Measurements from ENCODE around the gene DRD4. TPM values are rescaled to one million over a fixed set of nuclear protein-coding genes. Genes with fewer than 3 reads are reported as not detected.

The DRD4 gene
- total and polyA plus RNA-seq, 2 donors (not counting 1 experiment from before 2014, with no cell fraction given), result not detected

GRCh38 chr11:626475-627307 lies 10.4 kb upstream of the DRD4 start, which contains the start of gene SCT:
Gene SCT (minus strand): TSS chr11:627181. CDS start chr11:627143, 38 bp downstream.
- ChIA-PET POLR2A (interaction anchor here (0.5 kb wide), 1 partner anchor 13 kb away, joined by 3 read pairs; no protein-coding TSS in a partner anchor), CTCF (interaction anchor here (0.8 kb wide), 1 partner anchor 71 kb away, joined by 5 read pairs; no protein-coding TSS in a partner anchor)
- no peak within 1 kb of the TSS for H3K4me3 ChIP-seq (ENCODE audit: control extremely low read depth in 1 of 5, extremely low read depth in 1 of 5, insufficient read depth in 1 of 5, low read depth in 2 of 5, low read length in 4 of 5)
- no peak within 1 kb of the TSS for H3K9ac ChIP-seq (ENCODE audit: low read length)
- peaks cover 0 to 8% (median 0%) of the 10 kb centered on the region in 3 donors for H3K9me3 ChIP-seq (ENCODE audit: control extremely low read depth in 1 of 3, control insufficient read depth in 2 of 3, insufficient read depth in 1 of 3, low read length in 2 of 3)
- H3K27ac ChIP-seq (ENCODE audit: low read length in 2 of 2), result no peak within 1 kb of the TSS
- DNase-seq, result peak; percentile 38
- Mint-ChIP-seq H3K4me1 (peaks cover 21% of the 10 kb centered on the region), H3K27ac (no peak within 1 kb of the TSS), H3K9me3 (ENCODE audit: insufficient read depth) (no peaks in the 10 kb centered on the region), H3K27me3 (peaks cover 26% of the 10 kb centered on the region), H3K4me3 (no peak within 1 kb of the TSS)
- intact Hi-C loops (cut with micrococcal nuclease), result no loop called here
- H4K20me1 ChIP-seq (ENCODE audit: control insufficient read depth, insufficient read depth, low read length, poor library complexity, severe bottlenecking), result no peaks in the 10 kb centered on the region
- H3K36me3 ChIP-seq (replicated peaks in 1 of 2; ENCODE audit: control extremely low read depth in 1 of 2, control insufficient read depth in 1 of 2, extremely low read depth in 1 of 2, insufficient read depth in 2 of 2, low read length in 1 of 2), result no peaks in the 10 kb centered on the region
- H3K27me3 ChIP-seq (replicated peaks in 1 of 4; ENCODE audit: control extremely low read depth in 1 of 4, control insufficient read depth in 3 of 4, insufficient read depth in 4 of 4, low read length in 3 of 4), result peaks cover 0 to 34% (median 11%) of the 10 kb centered on the region in 4 experiments
- H2AFZ ChIP-seq (ENCODE audit: insufficient read depth, low read depth, low read length, poor library complexity, severe bottlenecking), result no peak within 1 kb of the TSS
- peak within 1 kb of the TSS; percentile 19 for H3K4me2 ChIP-seq (replicated peaks; ENCODE audit: low read depth, low read length, poor library complexity, severe bottlenecking)
- 12% methylated on average over 67 of the region's 72 CpGs for WGBS (ENCODE audit: insufficient coverage)
- no peaks in the 10 kb centered on the region for H3K79me2 ChIP-seq (ENCODE audit: control insufficient read depth, insufficient read depth, low read length)
- peaks cover 21 to 26% of the 10 kb centered on the region in 2 donors for H3K4me1 ChIP-seq (ENCODE audit: control insufficient read depth in 2 of 2, insufficient read depth in 2 of 2, low read length in 2 of 2)
- TF ChIP-seq CTCF (IDR thresholded peaks at IDR 0.05) (no peak), EZH2 (IDR thresholded peaks at IDR 0.05; ENCODE audit: borderline replicate concordance, insufficient read depth, low read depth, low read length, poor library complexity, severe bottlenecking) (no peak)
- no peak for ATAC-seq (ENCODE audit: low read depth)

- H2AFZ ChIP-seq (ENCODE audit: insufficient read depth, low read depth, low read length, poor library complexity, severe bottlenecking), result no peak overlapping the region
- ATAC-seq (ENCODE audit: low read depth) (no peak), DNase-seq (no peak)
- Mint-ChIP-seq H3K9me3 (ENCODE audit: insufficient read depth) (no peaks in the 10 kb centered on the region), H3K4me3 (no peak overlapping the region), H3K27me3 (peaks cover 26% of the 10 kb centered on the region), H3K27ac (no peak overlapping the region), H3K4me1 (peaks cover 21% of the 10 kb centered on the region)
- H3K27ac ChIP-seq (ENCODE audit: low read length in 2 of 2), result no peak overlapping the region
- H3K4me3 ChIP-seq (ENCODE audit: control extremely low read depth in 1 of 5, extremely low read depth in 1 of 5, insufficient read depth in 1 of 5, low read depth in 2 of 5, low read length in 4 of 5), result no peak overlapping the region
- no peaks in the 10 kb centered on the region for H3K79me2 ChIP-seq (ENCODE audit: control insufficient read depth, insufficient read depth, low read length)
- TF ChIP-seq CTCF (IDR thresholded peaks at IDR 0.05) (no peak), EZH2 (IDR thresholded peaks at IDR 0.05; ENCODE audit: borderline replicate concordance, insufficient read depth, low read depth, low read length, poor library complexity, severe bottlenecking) (no peak)
- CTCF ChIA-PET, result interaction anchor here (0.8 kb wide), 1 partner anchor 71 kb away, joined by 5 read pairs; no protein-coding TSS in a partner anchor
- H3K9ac ChIP-seq (ENCODE audit: low read length), result no peak overlapping the region
- H3K27me3 ChIP-seq (replicated peaks in 1 of 4; ENCODE audit: control extremely low read depth in 1 of 4, control insufficient read depth in 3 of 4, insufficient read depth in 4 of 4, low read length in 3 of 4), result peaks cover 0 to 34% (median 11%) of the 10 kb centered on the region in 4 experiments
- peaks cover 21 to 26% of the 10 kb centered on the region in 2 donors for H3K4me1 ChIP-seq (ENCODE audit: control insufficient read depth in 2 of 2, insufficient read depth in 2 of 2, low read length in 2 of 2)
- POLR2A ChIA-PET, result no interaction called here
- peaks cover 0 to 8% (median 0%) of the 10 kb centered on the region in 3 donors for H3K9me3 ChIP-seq (ENCODE audit: control extremely low read depth in 1 of 3, control insufficient read depth in 2 of 3, insufficient read depth in 1 of 3, low read length in 2 of 3)
- intact Hi-C loops (cut with micrococcal nuclease), result no loop called here
- H4K20me1 ChIP-seq (ENCODE audit: control insufficient read depth, insufficient read depth, low read length, poor library complexity, severe bottlenecking), result no peaks in the 10 kb centered on the region
- H3K36me3 ChIP-seq (replicated peaks in 1 of 2; ENCODE audit: control extremely low read depth in 1 of 2, control insufficient read depth in 1 of 2, extremely low read depth in 1 of 2, insufficient read depth in 2 of 2, low read length in 1 of 2), result no peaks in the 10 kb centered on the region
- no peak overlapping the region for H3K4me2 ChIP-seq (replicated peaks; ENCODE audit: low read depth, low read length, poor library complexity, severe bottlenecking)
- WGBS (ENCODE audit: insufficient coverage), result 22% methylated on average over 15 of the region's 28 CpGs
These were observed 9.8 kb upstream of the DRD4 start for GRCh38 chr11:627308-627576.

All from B cell (primary cell).